ENCODE results near the gene COQ8B.

COQ8B gene

DNA sequence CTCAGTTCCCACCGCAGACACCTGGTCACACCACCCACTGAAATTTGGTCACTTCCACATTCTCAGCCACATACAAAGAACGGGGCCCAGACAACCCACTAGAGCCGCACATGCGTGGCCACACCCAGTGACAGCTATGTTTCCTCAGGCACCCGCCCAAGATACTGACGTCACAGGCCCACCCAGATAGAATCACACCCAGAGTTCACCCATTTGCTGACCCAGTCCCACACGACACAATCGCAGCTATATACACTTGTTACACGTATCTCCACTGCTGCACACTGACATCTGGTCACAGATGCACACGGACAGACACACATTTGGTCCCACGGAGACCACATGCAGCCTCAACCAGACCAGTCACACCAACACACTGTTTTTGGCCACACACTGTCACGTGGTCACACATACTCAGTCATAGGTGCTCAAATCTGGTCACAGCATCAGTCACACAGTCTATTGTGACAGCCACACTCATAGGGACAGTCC lies 29.1 kb downstream of the COQ8B start:
- Histone ChIP-seq H3K27me3 (ENCODE audit: control insufficient read depth, low read length) (no peaks in the 10 kb centered on the region), H3K9me2 (replicated peaks; ENCODE audit: control insufficient read depth, low read length) (no peaks in the 10 kb centered on the region), H4K20me1 (ENCODE audit: control insufficient read depth, insufficient read depth, low read depth, low read length) (no peaks in the 10 kb centered on the region), H3K79me2 (ENCODE audit: control insufficient read depth, low read length) (no peaks in the 10 kb centered on the region), H3F3A (ENCODE audit: control insufficient read depth, insufficient read depth) (no peaks in the 10 kb centered on the region), H3K9me3 (ENCODE audit: control insufficient read depth, insufficient read depth, low read length) (no peaks in the 10 kb centered on the region), H3K4me3 (ENCODE audit: low read length) (no peak overlapping the region), H3K27ac (ENCODE audit: low read depth, low read length) (no peak overlapping the region), H3K4me2 (ENCODE audit: low read length) (no peak overlapping the region), H3K36me3 (ENCODE audit: control insufficient read depth, low read length) (no peaks in the 10 kb centered on the region), H3K4me1 (ENCODE audit: control insufficient read depth, low read length) (peaks cover 36% of the 10 kb centered on the region)
- no peak for TF ChIP-seq EZH2phosphoT487 (IDR thresholded peaks at IDR 0.05; ENCODE audit: borderline replicate concordance, low read length)
- TF ChIP-seq, protein P1, sequence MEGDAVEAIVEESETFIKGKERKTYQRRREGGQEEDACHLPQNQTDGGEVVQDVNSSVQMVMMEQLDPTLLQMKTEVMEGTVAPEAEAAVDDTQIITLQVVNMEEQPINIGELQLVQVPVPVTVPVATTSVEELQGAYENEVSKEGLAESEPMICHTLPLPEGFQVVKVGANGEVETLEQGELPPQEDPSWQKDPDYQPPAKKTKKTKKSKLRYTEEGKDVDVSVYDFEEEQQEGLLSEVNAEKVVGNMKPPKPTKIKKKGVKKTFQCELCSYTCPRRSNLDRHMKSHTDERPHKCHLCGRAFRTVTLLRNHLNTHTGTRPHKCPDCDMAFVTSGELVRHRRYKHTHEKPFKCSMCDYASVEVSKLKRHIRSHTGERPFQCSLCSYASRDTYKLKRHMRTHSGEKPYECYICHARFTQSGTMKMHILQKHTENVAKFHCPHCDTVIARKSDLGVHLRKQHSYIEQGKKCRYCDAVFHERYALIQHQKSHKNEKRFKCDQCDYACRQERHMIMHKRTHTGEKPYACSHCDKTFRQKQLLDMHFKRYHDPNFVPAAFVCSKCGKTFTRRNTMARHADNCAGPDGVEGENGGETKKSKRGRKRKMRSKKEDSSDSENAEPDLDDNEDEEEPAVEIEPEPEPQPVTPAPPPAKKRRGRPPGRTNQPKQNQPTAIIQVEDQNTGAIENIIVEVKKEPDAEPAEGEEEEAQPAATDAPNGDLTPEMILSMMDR (IDR thresholded peaks at IDR 0.05; ENCODE audit: low read depth, low read length, poor library complexity, severe bottlenecking): no peak

GRCh38 chr19:40686882-40687524 lies 29.7 kb downstream of the COQ8B start:
- Histone ChIP-seq H3K27me3 (ENCODE audit: control insufficient read depth, low read length) (no peaks in the 10 kb centered on the region), H3K4me1 (ENCODE audit: control insufficient read depth, low read length) (peaks cover 36% of the 10 kb centered on the region), H3K4me3 (ENCODE audit: low read length) (no peak overlapping the region), H3F3A (ENCODE audit: control insufficient read depth, insufficient read depth) (no peaks in the 10 kb centered on the region), H3K4me2 (ENCODE audit: low read length) (no peak overlapping the region), H4K20me1 (ENCODE audit: control insufficient read depth, insufficient read depth, low read depth, low read length) (no peaks in the 10 kb centered on the region), H3K9me2 (replicated peaks; ENCODE audit: control insufficient read depth, low read length) (no peaks in the 10 kb centered on the region), H3K36me3 (ENCODE audit: control insufficient read depth, low read length) (no peaks in the 10 kb centered on the region), H3K9me3 (ENCODE audit: control insufficient read depth, insufficient read depth, low read length) (no peaks in the 10 kb centered on the region), H3K79me2 (ENCODE audit: control insufficient read depth, low read length) (no peaks in the 10 kb centered on the region), H3K27ac (ENCODE audit: low read depth, low read length) (no peak overlapping the region)
- TF ChIP-seq, protein P1 (IDR thresholded peaks at IDR 0.05; ENCODE audit: low read depth, low read length, poor library complexity, severe bottlenecking): no peak
- TF ChIP-seq EZH2phosphoT487 (IDR thresholded peaks at IDR 0.05; ENCODE audit: borderline replicate concordance, low read length): no peak

- no peaks in the 10 kb centered on the region for H3F3A ChIP-seq (ENCODE audit: control insufficient read depth, insufficient read depth)
- no peaks in the 10 kb centered on the region for H3K79me2 ChIP-seq (ENCODE audit: control insufficient read depth, low read length)
- no peaks in the 10 kb centered on the region for H3K9me3 ChIP-seq (ENCODE audit: control insufficient read depth, insufficient read depth, low read length)
- no peaks in the 10 kb centered on the region for H3K36me3 ChIP-seq (ENCODE audit: control insufficient read depth, low read length)
- no peak overlapping the region for H3K4me2 ChIP-seq (ENCODE audit: low read length)
- no peaks in the 10 kb centered on the region for H3K9me2 ChIP-seq (replicated peaks; ENCODE audit: control insufficient read depth, low read length)
- no peaks in the 10 kb centered on the region for H4K20me1 ChIP-seq (ENCODE audit: control insufficient read depth, insufficient read depth, low read depth, low read length)
- no peak overlapping the region for H3K27ac ChIP-seq (ENCODE audit: low read depth, low read length)
- no peaks in the 10 kb centered on the region for H3K27me3 ChIP-seq (ENCODE audit: control insufficient read depth, low read length)
- peaks cover 27% of the 10 kb centered on the region for H3K4me1 ChIP-seq (ENCODE audit: control insufficient read depth, low read length)
- no peak for TF ChIP-seq EZH2phosphoT487 (IDR thresholded peaks at IDR 0.05; ENCODE audit: borderline replicate concordance, low read length)
- TF ChIP-seq, protein P1 (IDR thresholded peaks at IDR 0.05; ENCODE audit: low read depth, low read length, poor library complexity, severe bottlenecking): no peak
- no peak overlapping the region for H3K4me3 ChIP-seq (ENCODE audit: low read length)
Measured at GRCh38 chr19:40685563-40685962, 31.1 kb downstream of the COQ8B start.

All from DOHH2 (cell line).